NOMO-1 (cell line): ENCODE results near the gene NSD2.
A peak's percentile ranks its signal among the peaks of the same experiment; 100 is the strongest.
"Not testable (repeated sequence)": the region's sequence is repeated elsewhere in the genome, so short reads cannot be mapped to it uniquely, and the experiment has no call there.

Experiments used
- DNase-seq, 2 experiments: peaks; one replicate each; lab custom pipeline; 2025; ENCODE audit not compliant: unreplicated experiment in 2 of 2; lab: John Stamatoyannopoulos, UW

Gene NSD2

DNA sequence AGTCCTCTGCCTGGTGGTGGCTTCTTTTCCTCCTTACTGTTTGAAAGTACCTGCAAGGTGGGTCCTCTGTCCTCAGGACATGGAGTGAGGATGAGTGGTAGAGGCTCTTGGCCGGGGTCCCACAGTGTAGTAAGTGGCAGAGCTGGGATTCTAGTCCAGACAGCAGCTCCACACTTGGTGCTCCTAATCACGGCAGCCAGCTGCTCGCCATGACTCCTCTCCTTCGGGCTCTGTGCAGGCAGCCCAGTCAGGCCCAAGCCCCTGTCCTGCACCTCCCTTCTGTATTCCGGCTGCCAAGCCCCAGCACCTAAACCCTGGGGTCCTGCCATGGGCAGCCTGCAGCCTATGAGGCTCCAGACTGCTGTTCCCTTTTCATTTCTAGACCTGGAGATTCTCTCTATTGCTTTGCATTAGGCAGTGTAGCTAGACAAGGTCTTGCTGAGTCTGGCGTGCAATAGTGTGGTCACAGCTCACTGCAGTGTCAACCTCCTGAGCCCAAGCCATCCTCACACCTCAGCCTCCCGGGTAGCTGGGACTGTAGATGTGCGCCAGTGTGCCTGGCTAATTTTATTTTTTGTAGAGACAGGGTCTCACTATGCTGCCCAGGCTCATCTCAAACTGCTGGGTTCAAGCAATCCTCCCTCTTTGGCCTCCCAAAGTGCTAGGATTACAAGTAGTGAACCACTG lies 24.9 kb downstream of the NSD2 start:
- no peak for DNase-seq

DNA sequence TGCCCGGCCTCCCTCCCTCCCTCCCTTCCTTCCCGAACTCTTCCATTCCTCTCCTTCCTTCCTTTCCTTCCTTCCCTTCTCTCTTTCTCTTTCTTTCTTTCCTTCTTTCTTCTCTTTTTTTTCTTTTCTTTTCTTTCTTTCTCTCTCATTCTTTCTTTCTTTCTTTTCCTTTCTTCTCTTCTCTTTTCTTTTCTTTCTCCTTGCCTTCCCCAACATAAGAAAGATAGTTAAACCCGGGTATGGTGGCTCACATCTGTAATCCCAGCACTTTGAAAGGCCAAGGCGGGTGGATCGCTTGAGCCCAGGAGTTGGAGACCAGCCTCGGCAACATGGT lies 25.4 kb downstream of the NSD2 start:
- no peak for DNase-seq

DNA sequence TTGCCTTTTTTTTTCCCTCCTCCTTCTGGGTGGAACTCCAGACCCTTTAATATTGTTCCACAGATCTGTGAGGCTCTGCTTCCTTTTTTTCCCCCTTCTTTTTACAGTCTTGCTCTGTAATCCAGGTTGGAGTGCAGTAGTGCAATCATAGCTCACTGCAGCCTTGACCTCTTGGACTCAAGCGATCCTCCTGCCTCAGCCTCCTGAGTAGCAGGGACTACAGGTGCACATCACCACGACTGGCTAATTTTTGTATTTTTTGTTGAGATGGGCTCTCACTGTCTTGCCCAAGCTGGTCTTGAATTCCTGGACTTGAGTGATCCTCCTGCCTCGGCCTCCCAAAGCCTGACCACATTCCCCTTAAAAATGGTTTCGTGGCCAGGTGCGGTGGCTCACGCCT lies 26.8 kb downstream of the NSD2 start:
- no peak for DNase-seq

GRCh38 chr4:1898681-1899080 lies 27.5 kb downstream of the NSD2 start:
- DNase-seq, result no peak

GRCh38 chr4:1899149-1900086 lies 28.2 kb downstream of the NSD2 start:
- DNase-seq, result peak; percentile 48 to 71

DNA sequence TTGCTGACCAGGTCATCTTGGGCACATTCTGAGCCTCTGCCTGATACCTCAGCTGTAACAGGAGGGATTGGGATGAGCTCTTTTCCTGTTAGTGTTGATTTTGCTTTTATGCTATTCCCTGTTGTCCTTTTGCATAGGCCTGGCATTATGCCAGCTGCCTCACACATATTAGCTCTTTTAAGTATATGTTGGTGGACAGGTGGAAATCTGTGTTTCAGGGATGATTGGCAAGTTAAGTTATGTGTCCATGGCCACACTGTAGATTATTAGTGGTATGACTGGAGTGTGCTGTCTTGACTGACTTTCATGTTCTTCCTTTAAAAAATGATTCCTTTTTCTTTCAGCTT lies 28.9 kb downstream of the NSD2 start:
- no peak for DNase-seq

DNA sequence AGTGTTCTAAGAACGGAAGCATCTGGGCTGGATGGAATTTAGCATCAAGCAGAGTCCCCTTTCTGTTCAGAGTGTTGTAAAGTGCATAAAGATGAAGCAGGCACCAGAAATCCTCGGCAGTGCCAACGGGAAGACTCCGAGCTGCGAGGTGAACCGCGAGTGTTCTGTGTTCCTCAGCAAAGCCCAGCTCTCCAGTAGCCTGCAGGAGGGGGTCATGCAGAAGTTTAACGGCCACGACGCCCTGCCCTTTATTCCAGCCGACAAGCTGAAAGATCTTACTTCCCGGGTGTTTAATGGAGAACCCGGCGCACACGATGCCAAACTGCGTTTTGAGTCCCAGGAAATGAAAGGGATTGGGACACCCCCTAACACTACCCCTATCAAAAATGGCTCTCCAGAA lies 29.4 kb downstream of the NSD2 start:
- no peak for DNase-seq

DNA sequence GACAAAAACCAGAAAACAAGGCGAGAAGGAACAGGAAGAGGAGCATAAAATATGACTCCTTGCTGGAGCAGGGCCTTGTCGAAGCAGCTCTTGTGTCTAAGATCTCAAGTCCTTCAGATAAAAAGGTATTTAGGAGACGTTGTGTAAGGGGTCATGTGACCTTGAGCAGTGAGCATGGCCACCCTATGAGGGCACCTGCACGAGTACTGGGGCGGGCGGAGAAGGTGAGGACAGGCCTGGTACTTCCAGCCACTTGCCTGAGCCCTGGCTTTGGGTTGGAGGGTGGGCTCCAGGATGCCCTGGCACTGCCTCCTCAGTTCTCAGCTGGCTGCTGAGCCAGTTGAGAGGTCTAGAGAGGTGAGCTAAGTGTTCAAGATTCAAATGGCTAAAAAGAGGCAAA lies 29.9 kb downstream of the NSD2 start:
- no peak for DNase-seq

DNA sequence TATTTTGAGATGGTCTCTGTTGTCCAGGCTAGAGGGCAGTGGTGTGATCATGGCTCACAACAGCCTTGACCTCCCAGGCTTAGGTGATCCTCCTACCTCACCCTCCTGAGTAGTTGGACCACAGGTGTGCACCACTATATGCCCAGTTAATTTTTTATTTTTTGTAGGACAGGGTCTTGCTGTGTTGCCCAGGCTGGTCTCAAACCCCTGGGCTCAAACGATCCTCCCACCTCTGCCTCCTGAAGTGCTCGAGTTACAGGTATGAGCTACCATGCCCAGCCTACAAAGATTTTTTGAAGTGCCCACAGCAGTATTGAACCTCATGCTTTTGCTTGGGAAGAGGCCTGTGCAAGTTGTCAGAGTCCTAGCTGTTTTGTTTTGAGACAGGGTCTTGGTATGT lies 31.1 kb downstream of the NSD2 start:
- no peak for DNase-seq

DNA sequence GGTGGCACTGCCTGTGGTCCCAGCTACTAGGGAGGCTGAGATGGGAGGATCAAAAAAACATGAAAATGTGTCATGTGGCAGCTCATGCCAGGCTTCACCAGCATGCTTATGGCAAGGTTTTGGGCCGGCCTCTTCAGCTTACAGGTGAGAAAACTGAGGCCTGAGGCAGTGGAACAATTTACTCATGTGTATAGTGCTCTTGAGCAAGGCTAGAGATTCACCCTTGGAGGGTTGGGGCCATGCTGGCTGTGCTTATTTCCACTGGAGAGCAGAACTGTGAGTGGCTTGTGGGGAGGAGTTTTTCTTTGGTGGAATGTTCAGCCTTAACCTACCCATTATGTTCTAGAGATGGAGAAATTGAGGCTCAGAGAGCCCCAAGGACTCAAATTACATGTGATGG lies 31.8 kb downstream of the NSD2 start:
- DNase-seq, result no peak

DNA sequence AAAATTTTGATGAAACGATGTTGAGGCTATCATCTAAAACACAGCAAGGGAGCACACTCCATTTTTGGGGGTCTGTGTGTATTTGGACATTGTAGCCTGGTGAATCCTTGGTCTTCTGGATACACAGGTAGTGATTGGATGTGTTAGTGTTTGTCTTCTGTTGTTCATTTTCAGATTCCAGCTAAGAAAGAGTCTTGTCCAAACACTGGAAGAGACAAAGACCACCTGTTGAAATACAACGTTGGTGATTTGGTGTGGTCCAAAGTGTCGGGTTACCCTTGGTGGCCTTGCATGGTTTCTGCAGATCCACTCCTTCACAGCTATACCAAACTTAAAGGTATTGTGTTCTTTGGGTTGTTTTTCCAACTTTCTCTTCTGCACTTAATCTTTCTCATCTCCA lies 32.8 kb downstream of the NSD2 start:
- DNase-seq, result no peak

- DNase-seq, result no peak
Measured at GRCh38 chr4:1907848-1908525, 36.8 kb downstream of the NSD2 start.

DNA sequence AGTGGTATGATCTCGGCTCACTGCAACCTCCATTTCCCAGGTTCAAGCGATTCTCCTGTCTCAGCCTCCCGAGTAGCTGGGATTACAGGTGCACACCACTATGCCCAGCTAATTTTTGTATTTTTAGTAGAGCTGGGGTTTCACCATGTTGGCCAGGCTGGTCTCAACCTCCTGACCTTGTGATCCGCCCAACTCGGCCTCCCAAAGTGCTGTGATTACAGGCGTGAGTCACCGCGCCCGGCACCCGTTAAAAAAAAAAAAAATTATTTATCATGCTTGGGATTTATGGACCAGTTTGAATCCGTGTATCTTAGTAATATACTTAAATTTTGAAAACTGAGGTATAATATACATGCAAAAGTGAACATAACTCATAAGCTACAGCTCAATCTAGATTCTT lies 38.5 kb downstream of the NSD2 start:
- DNase-seq, result not testable (repeated sequence)

- peak in 1 of 2 experiments; percentile 14 for DNase-seq
Measured at GRCh38 chr4:1910643-1911042, 39.5 kb downstream of the NSD2 start.

DNA sequence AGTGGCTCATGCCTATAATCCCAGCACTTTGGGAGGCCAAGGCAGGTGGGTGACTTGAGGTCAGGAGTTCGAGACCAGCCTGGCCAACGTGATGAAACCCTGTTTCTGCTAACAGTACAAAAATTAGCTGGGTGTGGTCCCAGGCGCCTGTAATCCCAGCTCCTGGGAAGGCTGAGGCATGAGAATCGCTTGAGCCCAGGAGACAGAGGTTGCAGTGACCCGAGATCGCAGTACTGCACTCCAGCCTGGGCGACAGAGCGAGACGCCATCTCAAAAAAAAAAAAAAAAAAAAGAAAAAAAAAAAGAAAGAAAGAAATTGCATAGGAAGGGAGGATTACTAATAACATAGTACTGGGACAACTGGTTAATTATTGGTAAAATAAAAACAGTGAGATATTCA lies 40.1 kb downstream of the NSD2 start:
- not testable (repeated sequence) for DNase-seq

- no peak for DNase-seq
Measured at GRCh38 chr4:1922821-1923220, 51.6 kb downstream of the NSD2 start.

DNA sequence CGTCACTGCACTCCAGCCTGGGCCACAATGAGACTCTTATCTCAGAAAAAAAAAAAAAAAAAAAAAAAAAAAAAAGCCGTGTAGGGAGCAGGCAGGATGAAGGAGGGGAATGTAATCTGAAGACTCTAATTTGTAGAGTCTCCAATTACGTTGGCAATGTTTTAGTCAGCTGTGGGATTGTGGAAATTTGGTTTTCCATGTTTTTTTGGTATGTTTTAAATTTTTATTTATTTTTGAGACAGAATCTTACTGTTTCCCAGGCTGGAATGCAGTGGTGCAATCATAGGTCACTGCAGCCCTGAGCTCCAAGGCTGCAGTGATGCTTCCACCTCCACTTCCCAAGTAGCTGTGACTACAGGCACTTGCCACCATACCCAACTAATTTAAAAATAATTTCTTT lies 56.5 kb downstream of the NSD2 start:
- no peak for DNase-seq

GRCh38 chr4:1928356-1929239 lies 57.4 kb downstream of the NSD2 start:
- DNase-seq, result peak; percentile 83 to 97

GRCh38 chr4:1932736-1933135 lies 61.5 kb downstream of the NSD2 start:
- no peak for DNase-seq

- no peak for DNase-seq
Measured at GRCh38 chr4:1933700-1934099, 62.5 kb downstream of the NSD2 start.

DNA sequence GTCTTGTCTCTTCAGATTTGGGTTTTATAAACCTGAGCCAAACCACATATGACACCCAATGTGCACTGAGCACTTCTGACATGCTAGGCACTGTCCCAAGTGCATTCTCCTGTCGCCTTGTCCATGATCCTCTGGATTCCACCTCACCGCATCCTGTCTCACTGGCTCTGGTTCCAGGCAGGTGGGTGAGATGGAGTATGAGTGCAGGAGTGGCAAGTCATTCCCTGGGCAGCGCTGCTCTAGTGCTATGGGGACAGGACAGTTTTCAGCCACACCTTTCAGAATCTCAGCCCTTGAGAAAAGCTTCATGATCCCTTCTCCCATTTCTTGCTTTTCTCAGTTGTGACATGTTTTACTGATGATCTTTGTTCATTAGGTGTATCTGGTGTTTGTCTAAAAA lies 66.4 kb downstream of the NSD2 start:
- no peak for DNase-seq
